ENCODE data around the gene FBXL12.
"Not testable (repeated sequence)": the region's sequence is repeated elsewhere in the genome, so short reads cannot be mapped to it uniquely, and the experiment has no call there.

FBXL12 gene

GRCh38 chr19:9818734-9819595 is at the start of gene FBXL12:
Gene FBXL12, minus strand, starts transcription at chr19:9819079. Its CDS starts 266 bp downstream, at chr19:9818813.
- peak; percentile 92 to 100 (median 100) for DNase-seq

- peak in 4 of 51 donors; percentile 5 to 18 (median 11) for DNase-seq
Observed at GRCh38 chr19:9865732-9866501, 47.0 kb upstream of the FBXL12 start.

GRCh38 chr19:9863759-9864158 is 44.9 kb upstream of the FBXL12 start:
- DNase-seq = no peak

GRCh38 chr19:9862938-9863337 is 44.1 kb upstream of the FBXL12 start:
- no peak for DNase-seq

- DNase-seq = no peak
Observed at GRCh38 chr19:9861503-9861902, 42.6 kb upstream of the FBXL12 start.

GRCh38 chr19:9860407-9860806 is 41.5 kb upstream of the FBXL12 start:
- no peak for DNase-seq

- DNase-seq = no peak
Observed at GRCh38 chr19:9858766-9859165, 39.9 kb upstream of the FBXL12 start.

GRCh38 chr19:9857920-9858746 is 39.3 kb upstream of the FBXL12 start:
- DNase-seq = peak in 1 of 51 donors; percentile 21

GRCh38 chr19:9857076-9857721 is 38.3 kb upstream of the FBXL12 start:
- DNase-seq = no peak

GRCh38 chr19:9856609-9857008 is 37.7 kb upstream of the FBXL12 start:
- DNase-seq = no peak

- DNase-seq = no peak
Observed at GRCh38 chr19:9854282-9854846, 35.5 kb upstream of the FBXL12 start.

- DNase-seq = peak in 12 of 51 donors; percentile 9 to 41 (median 22)
Observed at GRCh38 chr19:9850235-9850959, 31.5 kb upstream of the FBXL12 start.

GRCh38 chr19:9849791-9850190 is 30.9 kb upstream of the FBXL12 start:
- DNase-seq = peak in 2 of 51 donors; percentile 5 to 34

GRCh38 chr19:9848762-9849161 is 29.9 kb upstream of the FBXL12 start:
- peak in 1 of 51 donors; percentile 14 for DNase-seq

- peak in 10 of 51 donors; percentile 0 to 27 (median 10) for DNase-seq
Observed at GRCh38 chr19:9848060-9848459, 29.2 kb upstream of the FBXL12 start.

GRCh38 chr19:9847087-9847671 is 28.3 kb upstream of the FBXL12 start:
- peak in 19 of 51 donors; percentile 1 to 83 (median 18) for DNase-seq

GRCh38 chr19:9843626-9844273 is 24.9 kb upstream of the FBXL12 start:
- not testable (repeated sequence) for DNase-seq

GRCh38 chr19:9842834-9843625 is 24.2 kb upstream of the FBXL12 start:
- peak in 14 of 51 donors; percentile 9 to 45 (median 20) for DNase-seq

Data from hypothalamus (tissue), 51 donors.